GM12878 (cell line): ENCODE results near the gene CDK15. TPM values are rescaled to one million over a fixed set of nuclear protein-coding genes. Genes with fewer than 3 reads are reported as not detected.

Source experiments
- ATAC-seq: fragments of 200-7000 bp; cut with Tn5 transposase; 3 replicates; pipeline ENCODE4 v1.9.1; 2020; ENCODE audit warnings: mild to moderate bottlenecking, moderate library complexity
- BruUV-seq: library from RNA; stranded (reverse); fragments of 400-500 nt; replicated peaks from 2 replicates; lab custom pipeline; 2021; lab: Mats Ljungman, UMichigan
- CTCF ChIA-PET: fragments of 300-600 bp; sonication (Branson Sonifier 250); formaldehyde crosslinking; extraction: SDS; loops from one replicate; lab custom pipeline; 2021; ENCODE audit warnings: inconsistent platforms; lab: Yijun Ruan, JAX
- POLR2A ChIA-PET: fragments of 350-600 bp; formaldehyde crosslinking; extraction: SDS; loops from one replicate; lab custom pipeline; 2021; ENCODE audit warnings: inconsistent platforms; lab: Charles Lee
- RAD21 ChIA-PET: fragments of 300-600 bp; sonication (Branson Sonifier 250); formaldehyde crosslinking; loops from one replicate; lab custom pipeline; 2023; ENCODE audit warnings: antibody characterized with exemption; ENCODE audit not compliant: unreplicated experiment; lab: Charles Lee
- SMC1A ChIA-PET: fragments of 300-600 bp; sonication (Branson Sonifier 250); formaldehyde crosslinking; loops from one replicate; lab custom pipeline; 2023; ENCODE audit not compliant: unreplicated experiment, uncharacterized antibody; lab: Charles Lee
- DNase-seq: peaks from one replicate; pipeline ENCODE4 v3.0.0-alpha.2; 2011; ENCODE audit warnings: low read depth, low spot score
- FAIRE-seq: peaks from 3 replicates; lab custom pipeline; 2011; peaks lifted over from hg19 to GRCh38; lab: Jason Lieb, UNC
- H2AFZ ChIP-seq: 2 replicates; pipeline ENCODE4 v1.6.0; 2011; ENCODE audit warnings: low read depth, low read length, control low read depth; ENCODE audit not compliant: control insufficient read depth
- H3K27ac ChIP-seq: 2 replicates; pipeline ENCODE4 v1.5.1; 2011; ENCODE audit warnings: control low read depth; ENCODE audit not compliant: control insufficient read depth, insufficient read depth
- H3K27me3 ChIP-seq, 2 experiments: replicated peaks in 1 of 2; 2 replicates each; pipeline versions ENCODE4 v1.6.0 to v1.6.1; 2011; ENCODE audit warnings: low read length in 1 of 2; ENCODE audit not compliant: control insufficient read depth in 2 of 2, insufficient read depth in 2 of 2
- H3K36me3 ChIP-seq, 2 experiments: 2 replicates each; pipeline ENCODE4 v1.5.1; 2011; ENCODE audit warnings: low read length in 1 of 2; ENCODE audit not compliant: control insufficient read depth in 2 of 2, insufficient read depth in 2 of 2
- H3K4me1 ChIP-seq: 2 replicates; pipeline ENCODE4 v1.6.1; 2011; ENCODE audit warnings: mild to moderate bottlenecking, low read length, moderate library complexity, mixed read lengths; ENCODE audit not compliant: control insufficient read depth, insufficient read depth
- H3K4me2 ChIP-seq: 2 replicates; pipeline ENCODE4 v1.6.0; 2011; ENCODE audit warnings: control low read depth; ENCODE audit not compliant: control insufficient read depth, insufficient read depth
- H3K4me3 ChIP-seq: fragments of 200-600 bp; sonication (generic); 2 replicates; pipeline ENCODE4 v1.5.1; 2016
- H3K79me2 ChIP-seq: 2 replicates; pipeline ENCODE4 v1.6.0; 2011; ENCODE audit warnings: low read length; ENCODE audit not compliant: control insufficient read depth, insufficient read depth
- H3K9ac ChIP-seq: 2 replicates; pipeline ENCODE4 v1.8.0; 2011; ENCODE audit warnings: low read length, control low read depth, mixed read lengths; ENCODE audit not compliant: control insufficient read depth, insufficient read depth
- H3K9me3 ChIP-seq: replicated peaks from 3 replicates; pipeline ENCODE4 v1.5.1; 2011; ENCODE audit warnings: mild to moderate bottlenecking, low read length; ENCODE audit not compliant: control insufficient read depth, insufficient read depth
- H4K20me1 ChIP-seq: 2 replicates; pipeline ENCODE4 v1.6.0; 2011; ENCODE audit not compliant: control insufficient read depth, insufficient read depth
- BHLHE40 ChIP-seq, 2 experiments: fragments of 450-650 bp in 1 of 2; IDR thresholded peaks; 2 replicates each; pipeline ENCODE4 v1.6.1; 2011 to 2017; ENCODE audit warnings: low read depth in 2 of 2, borderline replicate concordance in 1 of 2, improper control_type of control experiment in 1 of 2, low read length in 1 of 2, mild to moderate bottlenecking in 1 of 2
- EGR1 ChIP-seq, 2 experiments: IDR thresholded peaks; 1 replicate in 1 of 2; 2 replicates in 1 of 2; pipeline ENCODE4 v1.6.1; 2011 to 2012; ENCODE audit warnings: low read depth in 2 of 2, low read length in 2 of 2, borderline replicate concordance in 1 of 2, mild to moderate bottlenecking in 1 of 2, moderate library complexity in 1 of 2
- HDAC2 ChIP-seq: fragments of 200-600 bp; sonication (generic); IDR thresholded peaks from 2 replicates; pipeline ENCODE4 v1.6.1; 2017
- MEF2B ChIP-seq: fragments of 450-650 bp; IDR thresholded peaks from 2 replicates; pipeline ENCODE4 v1.6.1; 2018; ENCODE audit warnings: mild to moderate bottlenecking, moderate library complexity; ENCODE audit not compliant: partially characterized antibody, poor library complexity, severe bottlenecking
- NFIC ChIP-seq: IDR thresholded peaks from 2 replicates; pipeline ENCODE4 v1.6.1; 2012; ENCODE audit warnings: low read depth, mild to moderate bottlenecking, inconsistent platforms, low read length, moderate library complexity
- NR2C1 ChIP-seq: fragments of 450-650 bp; IDR thresholded peaks from 2 replicates; pipeline ENCODE4 v1.6.1; 2017; ENCODE audit warnings: antibody characterized with exemption, mild to moderate bottlenecking, moderate library complexity
- POU2F2 ChIP-seq: IDR thresholded peaks from 3 replicates; pipeline ENCODE4 v1.6.1; 2011; ENCODE audit warnings: low read depth, mild to moderate bottlenecking, low read length, borderline replicate concordance
- RCOR1 ChIP-seq: conservative IDR thresholded peaks from 2 replicates; pipeline ENCODE4 v1.6.1; 2012; ENCODE audit warnings: low read depth, low read length, improper control_type of control experiment
- RELB ChIP-seq: fragments of 450-650 bp; IDR thresholded peaks from 2 replicates; pipeline ENCODE4 v1.6.1; 2017; ENCODE audit warnings: low read depth, mild to moderate bottlenecking, moderate library complexity
- RFX5 ChIP-seq: IDR thresholded peaks from 2 replicates; pipeline ENCODE4 v1.6.1; 2011; ENCODE audit warnings: low read depth, low read length, improper control_type of control experiment
- SKIL ChIP-seq: fragments of 450-650 bp; IDR thresholded peaks from 2 replicates; pipeline ENCODE4 v1.6.1; 2017; ENCODE audit warnings: mild to moderate bottlenecking, low read depth, inconsistent platforms; ENCODE audit not compliant: poor library complexity, severe bottlenecking
- SMAD5 ChIP-seq: IDR thresholded peaks from 2 replicates; pipeline ENCODE4 v1.6.1; 2016; ENCODE audit warnings: antibody characterized with exemption, low read depth
- SPI1 ChIP-seq: IDR thresholded peaks from 2 replicates; pipeline ENCODE4 v1.6.1; 2011; ENCODE audit warnings: low read depth, mild to moderate bottlenecking, low read length, moderate library complexity, borderline replicate concordance; ENCODE audit not compliant: insufficient read depth
- SREBF2 ChIP-seq: IDR thresholded peaks from 2 replicates; pipeline ENCODE4 v1.6.1; 2012; ENCODE audit warnings: mild to moderate bottlenecking, low read length
- ZBTB11 ChIP-seq: fragments of 450-650 bp; formaldehyde crosslinking; IDR thresholded peaks from 2 replicates; pipeline ENCODE4 v1.5.0; 2022; ENCODE audit warnings: mild to moderate bottlenecking, missing genetic modification characterization
- ZNF384 ChIP-seq: IDR thresholded peaks from 2 replicates; pipeline ENCODE4 v1.6.1; 2012; ENCODE audit warnings: low read depth, mild to moderate bottlenecking, low read length, improper control_type of control experiment, borderline replicate concordance
- WGBS: methylation state at CpG from one replicate; pipeline ENCODE4 v1.1.6; 2016; ENCODE audit warnings: low lambda C conversion rate; ENCODE audit not compliant: insufficient replicate concordance, insufficient coverage; ENCODE audit errors: missing lambda C conversion rate; 5-methylcytosine and 5-hydroxymethylcytosine counted together
- in situ Hi-C: fragments of 300-500 bp; cut with MboI; formaldehyde crosslinking; loops from 9 replicates; pipeline ENCODE4 v1.14.3; 2018; ENCODE audit warnings: mixed read lengths
- intact Hi-C: fragments of 100-400 bp; cut with micrococcal nuclease; formaldehyde crosslinking; loops from one replicate; pipeline ENCODE4 v1.14.2; 2022; ENCODE audit not compliant: unreplicated experiment
- polyA plus RNA-seq, 11 experiments: library from polyadenylated mRNA; depleted of rRNA in 4 of 11; unstranded in 6 of 11; stranded (reverse) in 5 of 11; fragments of >200 nt; fragmentation: Nextera tagmentation in 4 of 11; fragmentation: Illumina TruSeq in 1 of 11; extraction: Ambion mirVana in 4 of 11; extraction: Trizol in 1 of 11; gene quantifications; 1 replicate in 1 of 11; 2 replicates in 10 of 11; pipeline versions ENCODE4 v1.2.1 to v1.2.3, GENCODE V29; 2011 to 2016; ENCODE audit warnings: inconsistent platforms in 2 of 11, missing spikeins in 2 of 11, low read depth in 1 of 11
- total RNA-seq, 4 experiments: library from RNA; depleted of rRNA in 3 of 4; stranded (reverse); fragments of >200 nt in 3 of 4; fragmentation: Illumina TruSeq in 1 of 4; extraction: Trizol in 1 of 4; gene quantifications; 2 replicates each; pipeline versions ENCODE4 v1.2.1 to v1.2.3, GENCODE V29; 2013 to 2021

Gene CDK15
- total and polyA plus RNA-seq, 10 of the 15 experiments (the other 5 are each of a cell fraction or from before 2014, with no cell fraction given), result 0.01 to 0.04 TPM; not detected in 8

GRCh38 chr2:201773990-201774389, 32.3 kb upstream of the CDK15 start (continued):
- TF ChIP-seq ZNF384 (no peak), SREBF2 (no peak), HDAC2 (no peak), NFIC (no peak)

- no peak for ATAC-seq
- POLR2A ChIA-PET, result interaction anchor here (0.5 kb wide), 1 partner anchor 205 kb away, joined by 6 read pairs; no protein-coding TSS in a partner anchor
- DNase-seq, result no peak
- BruUV-seq, result no TSS peak
- CTCF ChIA-PET, result no interaction called here
- RAD21 ChIA-PET, result no interaction called here
- Histone ChIP-seq H3K79me2 (no peaks in the 10 kb centered on the region; the same call in 1 of the 2 replicates), H2AFZ (no peak overlapping the region), H3K27me3 (no peaks in the 10 kb centered on the region), H3K9ac (no peak overlapping the region), H4K20me1 (no peaks in the 10 kb centered on the region), H3K4me1 (no peaks in the 10 kb centered on the region), H3K27ac (no peak overlapping the region), H3K9me3 (no peaks in the 10 kb centered on the region), H3K4me2 (no peak overlapping the region), H3K36me3 (no peaks in the 10 kb centered on the region), H3K4me3 (no peak overlapping the region)
- in situ Hi-C loops, result no loop called here
- SMC1A ChIA-PET, result interaction anchor here (1.0 kb wide), 1 partner anchor 9 kb away, joined by 3 read pairs; no protein-coding TSS in a partner anchor
- 82% methylated on average over 2 of the region's 2 CpGs for WGBS
- intact Hi-C loops, result no loop called here
- no peak for FAIRE-seq
- no peak for TF ChIP-seq HDAC2
- TF ChIP-seq ZBTB11 (CRISPR knock-in tag), result no peak
- TF ChIP-seq BHLHE40 (IDR thresholded peaks at IDR 0.05; ENCODE audit: borderline replicate concordance in 1 of 2, low read depth in 2 of 2, low read length in 1 of 2), result no peak
- TF ChIP-seq RFX5, result no peak
- no peak for TF ChIP-seq MEF2B
- no peak for TF ChIP-seq SKIL
- TF ChIP-seq SPI1, result no peak
- no peak for TF ChIP-seq NR2C1
- TF ChIP-seq RELB, result no peak
- no peak for TF ChIP-seq SMAD5
- TF ChIP-seq POU2F2, result no peak
- no peak for TF ChIP-seq EGR1 (IDR thresholded peaks at IDR 0.05; ENCODE audit: borderline replicate concordance in 1 of 2, low read depth in 2 of 2, low read length in 2 of 2)
- TF ChIP-seq RCOR1, result no peak
Measured at GRCh38 chr2:201774546-201774945, 31.8 kb upstream of the CDK15 start.
